HG03575 (cell line): ENCODE results near the gene LIX1L.

ENCODE experiments used
- ATAC-seq: cut with Tn5 transposase; IDR thresholded peaks from one replicate; pipeline ENCODE4 v1.9.1; 2021; ENCODE audit not compliant: unreplicated experiment, insufficient number of reproducible peaks, low FRiP score; ENCODE audit errors: extremely low read depth

LIX1L gene

DNA sequence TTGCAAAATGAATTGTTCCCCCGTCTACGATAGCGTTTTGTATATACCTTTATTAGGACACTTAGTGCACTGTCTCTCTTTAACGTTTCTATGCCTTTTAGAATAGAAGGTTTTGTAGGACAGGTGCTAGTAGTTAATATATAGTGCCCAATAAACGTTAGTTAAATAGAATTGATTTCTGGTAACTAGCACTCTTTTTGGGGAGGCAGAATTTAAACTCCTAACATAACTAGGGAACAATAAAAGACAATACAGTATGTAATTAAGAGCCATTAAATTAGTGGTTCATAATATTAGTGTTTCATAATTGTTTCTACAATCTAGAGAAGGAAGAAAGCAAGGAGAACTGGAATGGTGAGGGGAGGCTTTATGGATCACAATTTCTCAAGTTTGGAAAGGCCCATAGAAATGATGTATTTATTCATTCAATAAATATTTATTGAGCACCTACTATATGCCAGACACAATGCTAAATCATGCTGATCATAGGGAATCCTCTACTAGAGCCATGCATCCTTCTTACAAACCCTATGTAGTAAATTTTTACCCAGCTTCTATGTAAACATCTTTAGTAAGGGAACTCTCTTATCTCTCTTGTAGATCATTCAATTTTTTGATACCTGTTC lies 7.4 kb upstream of the LIX1L start:
- ATAC-seq, result no peak

DNA sequence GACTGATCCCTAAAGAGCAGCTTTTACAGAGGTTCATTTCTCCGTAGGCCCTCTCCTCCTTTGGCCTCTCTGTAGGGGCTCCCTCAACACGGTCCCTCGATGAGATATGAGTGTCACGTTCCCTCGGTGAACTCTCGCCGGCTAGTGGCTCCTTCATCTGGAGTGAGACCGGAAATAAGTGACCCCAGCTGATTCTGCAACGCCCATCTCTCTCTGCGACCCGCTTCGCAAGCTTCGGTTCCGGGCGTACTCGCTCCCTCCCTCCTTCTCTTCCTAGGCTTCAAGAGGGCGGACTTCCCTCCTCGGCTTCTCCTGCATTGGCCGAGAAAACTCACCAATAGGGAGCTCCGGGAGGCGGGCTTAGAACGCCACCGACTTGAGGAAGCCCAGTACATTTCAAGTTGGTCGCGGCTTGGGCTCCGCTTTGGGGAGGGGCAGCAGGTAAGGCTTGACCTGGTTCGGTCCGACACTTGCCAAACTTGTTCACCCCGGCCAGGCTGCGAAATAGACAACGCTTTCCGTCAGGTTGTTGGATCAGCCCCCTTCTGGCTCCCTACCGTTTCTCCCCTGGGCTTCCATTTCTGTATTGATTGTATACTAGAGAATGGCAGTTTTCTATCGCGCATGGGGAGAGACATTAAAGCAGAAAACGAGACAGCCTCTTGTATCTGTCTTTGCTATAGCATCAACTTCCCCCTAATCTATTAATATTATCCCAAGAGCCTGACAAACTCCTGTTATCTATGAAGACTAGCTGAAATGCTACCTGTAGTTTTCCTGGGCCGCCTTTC lies 6.7 kb upstream of the LIX1L start, which contains the start of the genes ANKRD34A and POLR3GL:
ANKRD34A (minus strand) TSS at position 248 of the 791 bp plus-strand sequence. CDS start 2,816 bp downstream, outside the sequence.
POLR3GL (plus strand) TSS at position 363 of the 791 bp plus-strand sequence. CDS start 10,176 bp downstream, outside the sequence.
- ATAC-seq, result peak; percentile 36

DNA sequence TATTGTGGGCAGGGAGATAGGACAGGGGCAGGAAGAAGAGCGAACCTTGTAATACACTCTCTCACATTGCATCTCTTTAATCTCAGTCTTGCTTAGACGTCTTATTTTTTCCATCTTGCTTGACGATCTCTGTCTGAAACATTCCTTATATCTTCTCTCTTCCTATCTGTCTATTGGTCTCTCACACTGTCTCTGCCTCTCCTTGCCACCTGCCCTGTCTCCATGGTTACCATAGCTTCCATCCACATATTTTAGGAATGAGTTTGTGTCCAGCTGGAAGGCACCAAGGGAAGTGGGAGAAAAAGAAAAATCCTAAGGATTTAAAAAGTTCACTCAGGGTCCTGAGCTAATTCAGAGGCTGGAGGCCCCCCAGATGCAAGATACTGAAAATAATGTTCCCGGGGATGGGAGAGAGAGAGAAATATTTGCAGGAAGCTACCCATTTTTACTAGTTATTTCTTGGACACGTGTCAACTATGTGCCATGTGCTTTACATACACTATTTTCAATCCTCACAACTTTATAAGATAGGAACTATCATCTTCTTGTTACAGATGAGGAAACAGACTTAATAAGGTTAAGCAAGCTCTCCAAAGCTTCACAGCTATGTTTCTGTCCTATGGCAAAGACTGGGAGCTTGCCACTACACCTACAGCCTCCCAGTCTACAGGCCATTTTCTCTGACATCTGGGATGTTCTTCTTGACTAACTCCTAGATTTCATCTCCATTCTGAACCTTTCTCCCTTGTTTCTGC lies 5.6 kb upstream of the LIX1L start:
- no peak for ATAC-seq

DNA sequence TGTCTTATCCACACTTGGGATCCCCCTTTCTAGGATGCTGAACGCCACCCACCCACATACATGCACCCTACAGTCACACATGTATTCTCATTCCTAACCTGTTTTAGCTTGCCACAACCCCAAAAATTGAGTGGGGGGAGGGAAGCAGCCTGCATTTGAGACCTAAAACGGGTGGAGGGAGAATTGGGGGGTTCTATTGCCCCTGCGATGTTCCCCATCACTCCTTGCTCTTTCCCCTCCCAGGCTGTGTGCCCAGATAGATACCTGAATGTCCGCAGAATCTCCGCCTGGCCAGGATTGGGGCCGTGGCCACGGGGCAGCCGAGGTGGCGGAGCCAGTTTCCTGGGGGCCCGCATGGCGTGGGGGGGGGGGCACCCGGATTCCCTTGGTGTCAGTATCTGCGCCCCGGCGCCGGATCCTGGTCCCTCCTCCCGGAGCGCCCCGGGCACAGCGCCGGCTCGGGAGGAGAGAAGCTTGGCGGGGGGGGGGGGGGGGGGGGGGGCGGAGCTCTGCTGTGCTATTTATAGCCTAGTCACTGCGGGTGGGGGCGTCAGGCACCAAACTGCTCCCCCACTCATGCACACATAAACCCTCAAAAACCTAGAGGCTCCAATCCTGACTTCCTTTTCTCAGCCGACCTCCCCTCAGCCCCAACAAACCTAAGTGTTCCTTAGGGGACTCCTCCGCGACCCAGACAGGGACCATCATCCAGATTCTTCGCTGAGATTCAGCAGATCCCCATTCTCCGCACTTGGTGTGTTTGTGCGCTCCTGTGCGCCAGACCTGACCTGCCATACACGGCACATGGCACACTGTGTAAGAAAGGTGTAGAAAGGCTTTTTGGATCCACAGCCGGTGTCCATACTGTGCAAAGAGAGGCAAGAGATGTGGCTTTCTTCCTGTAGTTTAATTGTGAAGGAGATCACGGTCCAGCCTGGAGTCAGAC lies 4.6 kb upstream of the LIX1L start:
- no peak for ATAC-seq

DNA sequence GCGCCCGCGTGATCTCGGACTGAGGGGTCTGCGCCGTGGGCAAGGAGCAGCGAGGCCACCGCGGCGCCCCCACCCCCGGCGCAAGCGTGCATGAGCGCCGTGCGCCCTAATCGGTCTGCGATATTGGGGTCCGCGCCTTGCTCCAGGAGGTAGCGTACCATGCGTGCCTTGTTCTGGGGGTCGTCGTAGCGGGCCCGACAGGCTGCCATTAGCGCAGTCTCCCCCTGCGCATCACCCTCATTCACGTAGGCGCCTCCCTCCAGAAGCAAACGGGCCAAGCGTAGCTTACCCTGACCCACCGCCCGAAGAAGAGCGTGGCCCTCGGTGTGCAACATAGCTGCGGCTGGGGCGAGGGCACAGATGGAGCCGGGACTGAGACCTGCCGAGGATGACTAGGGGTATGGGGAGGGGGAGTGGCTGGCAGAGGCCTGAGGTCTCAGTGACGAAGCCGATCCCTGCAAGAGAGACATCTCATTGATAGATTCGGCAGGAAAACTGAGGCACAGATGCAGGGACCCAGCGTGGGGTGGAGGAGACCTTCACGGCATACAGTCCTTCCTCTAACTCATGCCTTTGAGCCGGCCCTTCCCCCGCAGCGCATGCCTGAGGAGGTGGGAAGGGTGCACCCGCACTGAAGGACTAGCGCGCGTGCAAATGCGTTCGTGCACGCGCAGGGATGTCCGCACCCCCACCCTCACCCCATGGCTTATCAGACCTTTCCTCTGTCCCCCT lies 3.8 kb upstream of the LIX1L start:
- ATAC-seq, result no peak

DNA sequence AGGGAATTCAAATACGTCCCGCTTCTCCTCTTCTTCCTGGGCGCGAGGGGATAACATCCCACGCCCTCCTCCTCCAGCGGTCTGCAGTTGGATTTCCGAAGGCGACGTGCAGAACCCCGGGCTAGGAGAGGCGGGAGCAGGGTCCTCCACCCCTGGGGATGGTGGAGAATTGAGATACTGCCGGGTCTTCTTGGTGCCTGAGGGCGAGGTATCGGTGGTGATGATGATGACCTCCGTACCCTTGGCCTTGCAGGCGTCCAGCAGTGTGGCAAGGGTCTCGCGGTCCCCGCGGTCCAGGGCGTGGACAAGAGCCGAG lies 3.2 kb upstream of the LIX1L start:
- no peak for ATAC-seq

DNA sequence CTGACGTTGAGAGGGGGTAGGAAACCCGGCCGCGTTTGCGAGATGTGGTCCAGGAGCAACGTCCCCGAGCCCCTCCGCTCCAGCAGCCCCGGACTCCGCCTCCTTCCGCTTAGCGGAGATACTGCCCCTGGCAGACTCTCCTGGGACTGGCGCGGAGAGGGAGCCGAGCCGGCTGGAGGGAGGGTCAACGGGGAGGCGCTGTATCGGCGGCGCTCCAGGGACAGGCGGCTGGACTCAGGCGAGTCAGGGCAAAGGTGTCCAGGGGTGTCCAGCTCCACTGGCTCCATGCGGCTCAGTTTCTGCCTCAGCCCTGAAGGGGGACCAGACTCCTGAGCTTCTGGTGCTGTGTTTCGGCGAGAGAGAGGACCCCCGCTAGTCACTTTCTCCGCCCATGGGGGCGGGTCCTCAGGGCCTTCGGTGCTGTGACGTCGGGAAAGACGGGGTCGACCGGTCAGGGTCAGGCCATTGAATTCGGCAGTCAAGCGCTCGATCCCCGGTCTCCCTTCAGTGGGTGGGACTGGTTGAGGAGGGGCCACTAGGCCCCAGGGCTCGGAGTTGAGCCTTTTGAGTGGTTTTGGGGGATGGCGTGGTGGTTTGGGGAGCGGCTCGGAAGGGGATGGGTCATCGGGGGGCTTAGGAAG lies 2.8 kb upstream of the LIX1L start:
- ATAC-seq, result no peak

DNA sequence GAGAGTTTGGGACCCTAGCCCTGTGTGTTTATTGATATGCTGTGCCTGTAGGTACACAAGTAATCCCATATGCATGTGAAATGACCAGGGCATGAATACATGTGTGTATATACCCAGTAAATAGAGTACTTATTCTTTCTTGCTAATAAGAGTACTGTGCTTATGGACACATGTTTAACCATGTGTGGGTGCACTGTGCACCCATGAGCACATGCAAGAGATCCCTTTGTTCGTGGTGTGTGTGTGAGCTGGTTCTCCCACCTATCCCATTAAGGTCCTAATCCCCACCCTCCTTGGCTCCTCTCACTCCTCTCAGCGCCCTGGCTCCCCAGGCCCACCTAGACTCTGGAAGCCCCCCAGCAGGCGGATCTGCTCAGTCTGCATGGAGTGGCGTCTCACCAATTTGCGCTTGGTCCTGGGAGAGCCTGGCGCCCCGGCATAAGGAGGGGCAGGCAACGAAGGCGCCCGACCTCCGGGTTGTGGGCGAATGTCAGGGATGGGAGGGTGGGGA lies 2.2 kb upstream of the LIX1L start:
- no peak for ATAC-seq

DNA sequence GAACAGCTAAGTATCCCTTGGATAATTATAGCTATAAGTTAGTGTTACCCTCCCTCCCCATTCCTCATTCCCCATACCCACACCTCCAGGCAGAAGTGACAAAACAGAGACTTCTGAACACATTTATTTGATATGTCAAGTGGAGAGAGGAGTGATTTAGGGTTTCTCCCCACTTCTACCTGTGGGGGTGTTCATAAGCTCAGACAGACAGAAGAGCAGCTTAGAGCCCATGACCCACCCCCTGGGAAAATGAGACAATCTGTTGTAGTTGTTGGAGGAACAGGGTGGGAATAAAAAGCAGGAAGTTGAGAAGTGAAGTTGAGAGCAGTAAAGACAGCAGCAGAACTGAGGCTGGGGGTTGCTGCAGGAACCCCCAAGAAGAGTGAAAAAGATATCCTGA lies 1.5 kb upstream of the LIX1L start:
- no peak for ATAC-seq

DNA sequence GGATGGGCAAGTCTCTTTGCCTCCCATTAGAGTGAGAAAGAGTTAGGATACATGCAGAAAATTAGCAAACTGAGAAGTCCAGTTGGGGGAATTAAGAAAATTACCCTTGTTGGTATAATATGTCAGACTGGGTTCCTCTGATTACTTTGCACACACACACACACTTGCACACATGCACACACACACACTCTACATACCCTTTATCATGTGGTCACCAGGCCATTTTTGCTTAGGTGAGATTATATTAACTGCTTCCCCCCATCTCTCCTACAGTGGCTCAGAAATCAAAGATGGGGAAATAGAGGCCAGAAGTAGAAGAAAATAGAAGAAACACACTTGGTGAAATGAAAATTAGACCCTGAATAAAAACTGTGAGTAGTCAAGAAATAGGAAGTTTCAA lies 917 bp upstream of the LIX1L start:
- ATAC-seq, result no peak

DNA sequence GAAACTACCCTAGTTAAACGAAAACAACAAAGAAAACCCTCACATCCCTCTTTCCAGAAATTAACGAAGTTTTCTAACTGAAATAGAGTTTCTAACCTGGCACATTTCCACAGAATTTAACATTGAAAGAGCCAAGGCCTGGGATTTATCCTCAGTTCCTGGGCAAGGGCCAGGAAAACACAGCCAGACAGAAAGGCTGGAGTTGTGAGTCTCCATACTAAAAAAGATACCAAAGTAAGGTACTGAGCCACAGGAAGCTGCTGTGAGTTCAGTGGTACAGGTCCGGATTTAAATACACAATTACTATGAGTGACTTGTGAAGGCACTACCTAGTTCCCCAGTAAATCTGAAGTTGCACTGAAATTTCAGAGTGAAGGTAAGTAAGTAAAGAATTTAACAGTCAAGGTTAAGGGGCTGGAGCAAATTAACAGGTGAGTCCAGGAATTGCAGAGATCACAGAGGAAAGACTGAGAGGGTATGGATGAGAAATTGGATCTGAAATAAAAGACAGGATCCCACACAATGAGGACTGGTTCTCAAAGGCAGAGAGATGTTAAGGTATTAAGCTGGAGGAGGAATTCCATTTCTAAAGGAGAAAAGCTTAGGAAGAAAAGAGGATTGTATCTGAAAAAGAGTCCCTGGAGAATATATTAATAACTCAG lies 905 bp downstream of the LIX1L start:
- ATAC-seq, result no peak

DNA sequence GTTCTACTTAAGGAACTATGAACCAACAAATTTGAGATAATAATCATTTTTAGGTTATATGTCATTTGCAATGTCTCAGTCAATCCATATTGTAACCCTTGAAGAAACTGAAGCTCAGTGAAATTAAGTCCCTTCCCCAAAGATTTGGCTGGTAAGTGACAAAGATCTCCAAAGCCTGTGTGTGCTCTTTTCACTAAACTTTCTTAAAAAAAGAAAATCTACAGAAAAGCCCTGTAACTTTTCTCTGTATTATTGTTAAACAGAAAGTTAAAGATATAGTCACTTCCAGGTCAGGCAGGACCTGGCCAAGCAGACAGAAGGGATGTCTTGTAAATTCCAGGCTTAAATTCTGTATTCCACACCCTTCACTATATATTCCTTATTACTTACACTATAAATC lies 1.5 kb downstream of the LIX1L start:
- ATAC-seq, result no peak

DNA sequence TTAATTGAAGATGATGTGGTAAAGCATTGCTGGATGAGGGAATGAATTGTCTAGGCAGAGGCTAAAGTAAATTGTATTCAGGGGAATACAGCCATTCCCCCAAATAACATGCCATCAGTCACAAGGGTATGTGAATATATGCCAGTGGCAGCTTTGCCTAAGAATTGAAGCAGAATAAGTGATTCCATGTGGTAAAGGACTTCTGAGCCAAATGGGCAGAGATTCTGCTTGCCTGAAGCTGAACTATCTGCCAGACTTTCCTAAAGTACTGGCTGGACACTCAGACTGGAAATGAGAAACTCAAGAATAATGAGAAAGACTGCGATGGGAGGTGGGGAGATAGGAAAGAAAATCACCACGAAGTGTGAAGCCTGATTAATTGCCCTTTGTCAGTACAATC lies 2.4 kb downstream of the LIX1L start:
- ATAC-seq, result no peak

DNA sequence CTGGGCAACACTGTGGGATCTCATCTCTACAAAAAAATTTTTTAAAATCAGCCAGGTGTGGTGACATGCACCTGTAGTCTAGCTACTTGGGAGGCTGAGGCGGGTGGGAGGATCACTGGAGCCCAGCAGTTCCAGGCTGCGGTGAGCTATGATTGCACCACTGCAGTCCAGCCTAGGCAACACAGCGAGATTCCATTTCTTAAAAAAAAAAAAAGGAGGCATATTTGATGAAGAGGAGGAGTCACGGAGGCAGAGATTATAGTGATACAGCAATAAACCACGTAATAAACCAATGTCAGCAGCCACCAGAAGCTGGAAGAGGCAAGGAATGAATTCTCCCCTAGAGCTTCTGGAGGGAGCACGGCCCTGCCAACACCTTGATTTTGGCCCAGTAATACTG lies 4.0 kb downstream of the LIX1L start:
- ATAC-seq, result no peak

DNA sequence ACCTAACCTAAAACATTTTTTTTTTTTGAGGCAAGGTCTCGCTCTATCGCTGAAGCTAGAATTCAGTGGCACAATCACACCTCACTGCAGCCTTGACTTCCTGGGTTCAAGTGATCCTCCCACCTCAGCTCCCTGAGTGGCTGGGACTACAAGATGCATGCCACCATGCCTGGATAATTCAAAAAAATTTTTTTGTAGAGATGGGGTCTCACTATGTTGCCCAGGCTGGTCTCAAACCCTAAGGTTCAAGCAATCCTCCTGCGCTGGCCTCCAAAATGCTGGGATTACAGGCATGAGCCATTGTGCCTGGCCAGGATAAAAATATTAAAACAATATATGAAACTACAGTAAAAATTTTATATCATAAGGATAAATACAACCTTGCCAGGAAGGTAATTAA lies 4.9 kb downstream of the LIX1L start:
- ATAC-seq, result no peak

DNA sequence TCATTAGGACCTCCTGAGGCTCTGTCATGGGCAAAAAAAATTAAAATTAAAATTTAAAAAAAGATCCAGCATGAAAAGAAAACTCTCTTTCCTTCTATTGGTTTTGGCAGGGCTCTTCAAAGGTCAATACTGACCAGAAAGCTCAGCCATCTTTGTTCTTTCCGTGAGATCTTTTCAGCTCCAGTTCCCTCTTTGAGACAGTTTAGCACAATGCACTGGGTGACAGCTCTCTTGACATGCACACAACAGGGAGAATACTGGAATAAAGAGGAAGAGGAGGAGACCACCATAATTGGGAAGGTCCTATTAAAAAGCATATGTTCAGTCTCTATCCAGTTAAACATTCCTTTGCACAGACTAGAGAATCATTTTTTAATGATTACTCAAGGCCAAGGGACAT lies 6.3 kb downstream of the LIX1L start:
- ATAC-seq, result no peak

DNA sequence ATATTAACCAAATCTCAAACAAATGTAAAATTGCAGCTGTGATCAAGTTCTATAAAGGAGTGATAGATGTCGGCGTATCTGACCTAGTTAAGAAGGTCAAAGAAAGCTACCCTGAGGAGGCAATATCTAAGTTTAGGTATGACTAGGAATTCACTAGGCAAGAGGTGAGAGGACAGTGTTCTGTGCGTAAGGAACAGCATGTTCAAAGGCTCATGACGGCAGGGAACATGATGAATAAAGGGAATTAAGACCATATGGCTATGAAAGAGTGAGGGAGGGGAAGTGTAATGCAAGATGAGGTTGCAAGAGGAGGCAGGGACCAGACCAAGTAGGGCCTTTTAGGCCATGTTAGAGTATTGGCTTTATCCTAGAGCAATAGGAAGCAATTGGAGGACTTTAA lies 8.6 kb downstream of the LIX1L start:
- no peak for ATAC-seq
